ENCODE measurements around the gene MATK. TPM values are rescaled to one million over a fixed set of nuclear protein-coding genes. Genes with fewer than 3 reads are reported as not detected.

MATK gene
- total RNA-seq, 1 donor from 2014 or later = 0.29 TPM

- H3K4me3 ChIP-seq (ENCODE audit: low read depth, low read length) = no peak overlapping the region
- TF ChIP-seq CTCF (conservative IDR thresholded peaks at IDR 0.05; ENCODE audit: low read depth, low read length) = no peak
- DNase-seq (ENCODE audit: low read depth) = no peak
Measured at GRCh38 chr19:3782330-3782729, 3.9 kb downstream of the MATK start.

- no peak overlapping the region for H3K4me3 ChIP-seq (ENCODE audit: low read depth, low read length)
- DNase-seq (ENCODE audit: low read depth) = no peak
Measured at GRCh38 chr19:3781603-3782002, 4.6 kb downstream of the MATK start.

GRCh38 chr19:3780786-3781304 is 5.3 kb downstream of the MATK start:
- no peak overlapping the region for H3K4me3 ChIP-seq (ENCODE audit: low read depth, low read length)
- no peak for TF ChIP-seq CTCF (conservative IDR thresholded peaks at IDR 0.05; ENCODE audit: low read depth, low read length)
- no peak for DNase-seq (ENCODE audit: low read depth)

More at GRCh38 chr19:3781603-3782002, 4.6 kb downstream of the MATK start:
- no peak for TF ChIP-seq CTCF (conservative IDR thresholded peaks at IDR 0.05; ENCODE audit: low read depth, low read length)

GRCh38 chr19:3778899-3779723 is 7.1 kb downstream of the MATK start:
- H3K4me3 ChIP-seq (ENCODE audit: low read depth, low read length) = no peak overlapping the region
- no peak for TF ChIP-seq CTCF (conservative IDR thresholded peaks at IDR 0.05; ENCODE audit: low read depth, low read length)
- no peak for DNase-seq (ENCODE audit: low read depth)

GRCh38 chr19:3778104-3778867 is 7.9 kb downstream of the MATK start:
- DNase-seq (ENCODE audit: low read depth) = no peak
- H3K4me3 ChIP-seq (ENCODE audit: low read depth, low read length) = no peak overlapping the region
- no peak for TF ChIP-seq CTCF (conservative IDR thresholded peaks at IDR 0.05; ENCODE audit: low read depth, low read length)

DNA sequence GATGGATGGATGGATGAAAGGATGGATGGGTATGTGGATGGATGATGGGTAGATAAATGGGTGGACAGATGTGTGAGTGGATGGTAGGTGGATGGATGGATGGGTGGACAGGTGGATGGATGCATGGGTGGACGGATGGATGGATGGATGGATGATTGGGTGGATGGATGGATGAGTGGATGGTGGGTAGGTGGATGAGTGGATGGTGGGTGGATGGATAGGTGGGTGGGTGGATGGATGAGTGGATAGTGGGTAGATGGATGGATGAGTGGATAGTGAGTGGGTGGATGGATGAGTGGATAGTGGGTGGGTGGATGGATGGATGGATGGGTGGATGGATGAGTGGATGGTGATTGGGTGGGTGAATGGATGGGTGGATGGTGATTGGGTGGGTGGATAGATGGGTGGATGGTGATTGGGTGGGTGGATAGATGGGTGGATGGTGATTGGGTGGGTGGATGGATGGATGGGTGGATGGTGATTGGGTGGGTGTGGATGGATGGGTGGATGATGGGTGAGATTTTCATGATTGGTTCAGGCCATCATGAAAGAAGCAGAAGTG is 9.6 kb downstream of the MATK start:
- DNase-seq (ENCODE audit: low read depth) = no peak
- H3K4me3 ChIP-seq (ENCODE audit: low read depth, low read length) = no peak overlapping the region

More for the DNA sequence above, 9.6 kb downstream of the MATK start:
- TF ChIP-seq CTCF (conservative IDR thresholded peaks at IDR 0.05; ENCODE audit: low read depth, low read length) = no peak

Measured in epithelial cell of proximal tubule (primary cell).